RCC 7860 (cell line): ENCODE results near the gene BTBD16.
A peak's percentile ranks its signal among the peaks of the same experiment; 100 is the strongest.

Experiments
- DNase-seq: peaks from one replicate; pipeline ENCODE4 v3.0.0-alpha.2; 2015; ENCODE audit warnings: low spot score
- FAIRE-seq: peaks from 2 replicates; lab custom pipeline; 2012; peaks lifted over from hg19 to GRCh38; lab: Jason Lieb, UNC

The BTBD16 gene

GRCh38 chr10:122362031-122362592 is 91.0 kb downstream of the BTBD16 start:
- no peak for DNase-seq
- FAIRE-seq, result no peak

GRCh38 chr10:122362621-122363020 is 91.5 kb downstream of the BTBD16 start:
- DNase-seq (peak; percentile 54), FAIRE-seq (peak; percentile 35)

GRCh38 chr10:122363311-122363710 is 92.2 kb downstream of the BTBD16 start:
- FAIRE-seq, result no peak
- DNase-seq, result no peak

DNA sequence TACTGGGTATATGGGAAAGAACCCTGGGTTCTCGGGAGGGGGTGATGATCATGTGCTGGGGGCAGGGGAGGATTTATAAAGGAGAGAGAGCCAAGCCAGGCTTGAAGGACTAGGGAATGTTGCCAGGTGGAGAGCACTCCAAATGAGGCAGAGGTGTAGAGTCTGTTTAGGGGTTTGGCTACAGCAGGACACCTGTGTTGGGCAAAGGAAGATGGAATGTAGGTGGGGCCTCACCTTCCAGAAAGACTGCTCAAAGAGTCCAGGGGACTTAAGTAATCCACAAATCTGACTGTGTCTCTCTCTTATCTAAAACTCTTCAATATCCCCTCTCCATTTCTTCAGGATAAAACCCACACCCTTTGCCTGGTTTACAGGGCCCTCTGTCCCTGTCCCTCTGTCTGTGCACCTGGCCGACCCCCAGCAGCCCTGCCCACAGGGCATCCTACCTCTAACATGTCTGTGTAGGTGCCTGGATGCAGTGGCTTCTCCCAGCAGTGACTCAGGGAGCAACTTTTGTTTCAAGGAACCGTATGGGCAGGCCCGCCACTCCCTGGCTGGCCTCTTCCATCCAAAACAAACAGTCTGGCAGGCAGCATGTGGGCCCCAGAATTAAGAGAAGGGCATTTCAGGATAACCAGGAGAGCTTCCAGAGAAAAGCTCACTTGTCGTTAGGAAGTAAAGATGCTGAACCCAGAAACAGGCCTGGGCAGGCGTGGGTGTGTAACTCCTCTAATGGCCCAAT is 92.8 kb downstream of the BTBD16 start:
- FAIRE-seq (no peak), DNase-seq (no peak)

- DNase-seq (no peak), FAIRE-seq (no peak)
Measured at GRCh38 chr10:122368502-122369254, 97.6 kb downstream of the BTBD16 start.

- FAIRE-seq (no peak), DNase-seq (no peak)
Measured at GRCh38 chr10:122373108-122373507, 102.0 kb downstream of the BTBD16 start.

DNA sequence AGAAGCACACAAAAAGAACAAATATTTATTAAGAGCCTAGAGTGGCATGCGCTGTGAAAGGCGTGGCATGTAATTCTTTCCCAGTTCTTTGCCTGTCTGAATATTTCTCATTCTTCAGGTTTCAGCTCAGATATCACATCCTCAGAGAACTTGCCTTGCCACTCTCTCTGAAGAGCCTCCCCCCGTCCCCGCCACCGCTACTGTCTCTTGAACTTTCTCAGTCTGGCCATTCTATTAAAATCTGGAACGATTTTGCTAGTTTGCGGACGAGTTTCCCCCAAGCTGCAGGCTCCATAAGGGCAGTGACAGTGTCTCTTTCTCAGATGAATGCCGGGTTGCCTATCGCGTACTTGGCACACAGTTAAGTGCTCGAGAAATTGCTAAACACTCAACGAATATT is 102.6 kb downstream of the BTBD16 start:
- no peak for DNase-seq
- FAIRE-seq, result no peak

GRCh38 chr10:122374237-122374858 is 103.3 kb downstream of the BTBD16 start, which contains the start of gene PLEKHA1:
TSS of gene PLEKHA1 (plus strand) at chr10:122374708. CDS start at chr10:122393201, 18,493 bp downstream.
- FAIRE-seq (no peak), DNase-seq (peak; percentile 86)

- peak; percentile 54 for DNase-seq
- FAIRE-seq, result peak; percentile 71
Measured at GRCh38 chr10:122374859-122375678, 104.0 kb downstream of the BTBD16 start.

GRCh38 chr10:122375679-122376160 is 104.6 kb downstream of the BTBD16 start:
- DNase-seq (no peak), FAIRE-seq (peak; percentile 38)

- DNase-seq (no peak), FAIRE-seq (peak; percentile 20)
Measured at GRCh38 chr10:122376364-122376961, 105.4 kb downstream of the BTBD16 start.

GRCh38 chr10:122379041-122379440 is 107.9 kb downstream of the BTBD16 start:
- FAIRE-seq (no peak), DNase-seq (no peak)

GRCh38 chr10:122379537-122379936 is 108.4 kb downstream of the BTBD16 start:
- DNase-seq, result no peak
- no peak for FAIRE-seq

DNA sequence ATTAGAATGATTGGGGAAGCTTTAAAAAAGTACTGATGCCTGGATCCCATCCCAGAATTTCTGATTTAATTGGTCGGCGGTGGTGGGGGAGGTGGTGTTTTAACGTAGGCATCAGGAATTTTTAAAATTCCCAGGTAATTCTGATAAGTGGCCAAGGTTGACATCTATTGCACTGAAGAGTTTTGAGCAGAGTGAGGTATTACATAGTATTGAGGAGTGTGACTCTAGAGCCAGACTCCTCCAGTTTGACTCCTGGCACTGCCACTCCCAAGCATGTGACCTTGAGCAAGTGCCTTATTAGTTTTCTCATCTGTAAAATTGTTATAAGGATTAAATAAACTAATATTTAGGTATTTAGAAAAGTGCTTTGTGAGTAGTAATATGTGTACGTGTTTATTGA is 109.6 kb downstream of the BTBD16 start:
- DNase-seq, result no peak
- FAIRE-seq, result no peak

DNA sequence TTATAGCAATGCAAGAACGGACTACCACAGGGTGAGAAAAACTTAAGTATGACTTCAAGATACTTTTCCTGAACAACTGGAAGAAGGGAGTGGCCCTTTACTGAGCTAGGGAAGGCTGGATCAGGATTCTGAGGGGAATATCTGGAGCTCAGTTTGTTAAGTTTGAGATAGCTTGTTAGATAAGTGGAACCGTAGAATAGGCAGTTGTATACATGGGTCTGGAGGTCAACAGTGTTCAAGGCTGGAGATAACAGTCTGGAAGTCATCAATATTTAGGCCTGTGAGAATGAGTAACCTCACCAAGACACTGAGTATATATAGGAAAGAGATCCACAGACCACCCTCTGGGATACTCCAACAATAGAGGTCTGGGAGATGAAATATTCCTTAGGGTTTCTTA is 110.6 kb downstream of the BTBD16 start:
- FAIRE-seq (no peak), DNase-seq (no peak)

DNA sequence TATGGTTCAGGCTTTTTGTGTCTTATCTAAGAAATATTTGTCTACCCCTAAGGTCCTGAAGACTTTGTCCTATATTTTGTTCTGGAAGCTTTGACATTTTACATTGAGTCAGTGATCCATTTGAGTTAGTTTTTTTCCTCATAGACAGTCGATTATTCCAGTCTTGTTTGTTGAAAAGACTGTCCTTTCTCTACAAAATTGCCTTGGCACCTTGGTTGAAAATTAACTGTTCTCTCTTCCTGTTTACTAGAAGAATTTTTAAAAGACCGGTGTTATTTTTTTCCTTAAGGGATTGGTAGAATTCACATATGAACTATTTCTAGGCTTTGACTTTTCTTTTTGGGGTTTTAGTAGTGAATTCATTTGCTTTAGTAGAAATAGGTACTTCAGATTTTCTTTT is 115.4 kb downstream of the BTBD16 start:
- DNase-seq (no peak), FAIRE-seq (peak; percentile 5)

GRCh38 chr10:122387572-122387971 is 116.5 kb downstream of the BTBD16 start:
- DNase-seq (no peak), FAIRE-seq (no peak)
